ENCODE data around the gene SEMA5B.

DNA sequence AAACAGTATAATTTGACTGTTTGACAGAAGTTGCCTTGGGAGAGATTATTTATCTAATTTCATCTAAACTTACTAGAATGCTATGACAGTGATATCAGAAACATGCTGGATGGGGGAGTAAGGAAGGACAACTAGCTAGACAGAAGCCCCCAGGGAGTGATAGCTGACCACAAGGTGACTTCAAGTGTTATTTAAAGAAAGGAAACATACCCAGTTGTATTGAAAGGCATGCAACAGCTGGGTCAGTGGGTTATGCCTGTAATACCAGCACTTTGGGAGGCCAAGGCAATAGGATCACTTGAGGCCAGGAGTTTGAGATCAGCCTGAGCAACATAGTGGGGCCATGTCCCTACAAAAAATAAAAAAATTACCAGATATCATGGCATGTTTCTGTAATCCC is 163.1 kb downstream of the SEMA5B start:
- TF ChIP-seq, protein P1, sequence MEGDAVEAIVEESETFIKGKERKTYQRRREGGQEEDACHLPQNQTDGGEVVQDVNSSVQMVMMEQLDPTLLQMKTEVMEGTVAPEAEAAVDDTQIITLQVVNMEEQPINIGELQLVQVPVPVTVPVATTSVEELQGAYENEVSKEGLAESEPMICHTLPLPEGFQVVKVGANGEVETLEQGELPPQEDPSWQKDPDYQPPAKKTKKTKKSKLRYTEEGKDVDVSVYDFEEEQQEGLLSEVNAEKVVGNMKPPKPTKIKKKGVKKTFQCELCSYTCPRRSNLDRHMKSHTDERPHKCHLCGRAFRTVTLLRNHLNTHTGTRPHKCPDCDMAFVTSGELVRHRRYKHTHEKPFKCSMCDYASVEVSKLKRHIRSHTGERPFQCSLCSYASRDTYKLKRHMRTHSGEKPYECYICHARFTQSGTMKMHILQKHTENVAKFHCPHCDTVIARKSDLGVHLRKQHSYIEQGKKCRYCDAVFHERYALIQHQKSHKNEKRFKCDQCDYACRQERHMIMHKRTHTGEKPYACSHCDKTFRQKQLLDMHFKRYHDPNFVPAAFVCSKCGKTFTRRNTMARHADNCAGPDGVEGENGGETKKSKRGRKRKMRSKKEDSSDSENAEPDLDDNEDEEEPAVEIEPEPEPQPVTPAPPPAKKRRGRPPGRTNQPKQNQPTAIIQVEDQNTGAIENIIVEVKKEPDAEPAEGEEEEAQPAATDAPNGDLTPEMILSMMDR (IDR thresholded peaks at IDR 0.05; ENCODE audit: low read depth, low read length, missing input control), result no peak
- TF ChIP-seq JUND (IDR thresholded peaks at IDR 0.05) (no peak), EGR1 (IDR thresholded peaks at IDR 0.05; ENCODE audit: low read depth in 2 of 2) (no peak), TAF1 (conservative IDR thresholded peaks at IDR 0.05) (no peak), FOXA1 (IDR thresholded peaks at IDR 0.05) (no peak), SP1 (IDR thresholded peaks at IDR 0.05) (no peak), NR2F2 (IDR thresholded peaks at IDR 0.05) (no peak), YY1 (IDR thresholded peaks at IDR 0.05) (no peak), RAD21 (IDR thresholded peaks at IDR 0.05) (no peak), GABPA (IDR thresholded peaks at IDR 0.05 in 1 of 2, conservative IDR thresholded peaks at IDR 0.05 in 1 of 2) (no peak), HNF4G (IDR thresholded peaks at IDR 0.05) (no peak), RXRA (IDR thresholded peaks at IDR 0.05) (no peak)
- TF ChIP-seq, protein P2, sequence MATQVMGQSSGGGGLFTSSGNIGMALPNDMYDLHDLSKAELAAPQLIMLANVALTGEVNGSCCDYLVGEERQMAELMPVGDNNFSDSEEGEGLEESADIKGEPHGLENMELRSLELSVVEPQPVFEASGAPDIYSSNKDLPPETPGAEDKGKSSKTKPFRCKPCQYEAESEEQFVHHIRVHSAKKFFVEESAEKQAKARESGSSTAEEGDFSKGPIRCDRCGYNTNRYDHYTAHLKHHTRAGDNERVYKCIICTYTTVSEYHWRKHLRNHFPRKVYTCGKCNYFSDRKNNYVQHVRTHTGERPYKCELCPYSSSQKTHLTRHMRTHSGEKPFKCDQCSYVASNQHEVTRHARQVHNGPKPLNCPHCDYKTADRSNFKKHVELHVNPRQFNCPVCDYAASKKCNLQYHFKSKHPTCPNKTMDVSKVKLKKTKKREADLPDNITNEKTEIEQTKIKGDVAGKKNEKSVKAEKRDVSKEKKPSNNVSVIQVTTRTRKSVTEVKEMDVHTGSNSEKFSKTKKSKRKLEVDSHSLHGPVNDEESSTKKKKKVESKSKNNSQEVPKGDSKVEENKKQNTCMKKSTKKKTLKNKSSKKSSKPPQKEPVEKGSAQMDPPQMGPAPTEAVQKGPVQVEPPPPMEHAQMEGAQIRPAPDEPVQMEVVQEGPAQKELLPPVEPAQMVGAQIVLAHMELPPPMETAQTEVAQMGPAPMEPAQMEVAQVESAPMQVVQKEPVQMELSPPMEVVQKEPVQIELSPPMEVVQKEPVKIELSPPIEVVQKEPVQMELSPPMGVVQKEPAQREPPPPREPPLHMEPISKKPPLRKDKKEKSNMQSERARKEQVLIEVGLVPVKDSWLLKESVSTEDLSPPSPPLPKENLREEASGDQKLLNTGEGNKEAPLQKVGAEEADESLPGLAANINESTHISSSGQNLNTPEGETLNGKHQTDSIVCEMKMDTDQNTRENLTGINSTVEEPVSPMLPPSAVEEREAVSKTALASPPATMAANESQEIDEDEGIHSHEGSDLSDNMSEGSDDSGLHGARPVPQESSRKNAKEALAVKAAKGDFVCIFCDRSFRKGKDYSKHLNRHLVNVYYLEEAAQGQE (IDR thresholded peaks at IDR 0.05), result no peak
- TF ChIP-seq, protein P3, sequence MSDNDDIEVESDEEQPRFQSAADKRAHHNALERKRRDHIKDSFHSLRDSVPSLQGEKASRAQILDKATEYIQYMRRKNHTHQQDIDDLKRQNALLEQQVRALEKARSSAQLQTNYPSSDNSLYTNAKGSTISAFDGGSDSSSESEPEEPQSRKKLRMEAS (IDR thresholded peaks at IDR 0.05), result no peak

Data from liver (tissue), 3 donors.